Keratinocyte (primary cell): ENCODE data around the gene NREP. TPM values are rescaled to one million over a fixed set of nuclear protein-coding genes. Genes with fewer than 3 reads are reported as not detected.

Experiments
- DNase-seq: peaks from one replicate; pipeline ENCODE4 v3.0.0-alpha.2; 2011; ENCODE audit warnings: low read depth, missing footprints, low spot score
- FAIRE-seq: peaks from 2 replicates; lab custom pipeline; 2011; peaks lifted over from hg19 to GRCh38; lab: Jason Lieb, UNC
- H2AFZ ChIP-seq: 2 replicates; pipeline ENCODE4 v1.6.0; 2012; ENCODE audit warnings: low read length, control low read depth, inconsistent platforms; ENCODE audit not compliant: control insufficient read depth
- H3K27ac ChIP-seq: 2 replicates; pipeline ENCODE4 v1.5.1; 2011; ENCODE audit warnings: low read length; ENCODE audit not compliant: control insufficient read depth, insufficient read depth
- H3K27me3 ChIP-seq: 3 replicates; pipeline ENCODE4 v1.6.0; 2011; ENCODE audit warnings: low read length; ENCODE audit not compliant: control insufficient read depth, insufficient read depth; ENCODE audit errors: extremely low read depth
- H3K36me3 ChIP-seq, 2 experiments: 2 replicates in 1 of 2; 3 replicates in 1 of 2; pipeline ENCODE4 v1.5.1; 2011; ENCODE audit warnings: low read length in 2 of 2, mild to moderate bottlenecking in 1 of 2; ENCODE audit not compliant: control insufficient read depth in 2 of 2, insufficient read depth in 2 of 2; ENCODE audit errors: extremely low read depth in 1 of 2
- H3K4me1 ChIP-seq: 3 replicates; pipeline ENCODE4 v1.5.1; 2011; ENCODE audit warnings: low read length; ENCODE audit not compliant: control insufficient read depth, insufficient read depth; ENCODE audit errors: extremely low read depth
- H3K4me2 ChIP-seq: 3 replicates; pipeline ENCODE4 v1.6.0; 2011; ENCODE audit warnings: low read depth, low read length; ENCODE audit not compliant: control insufficient read depth, insufficient read depth; ENCODE audit errors: extremely low read depth
- H3K4me3 ChIP-seq, 3 experiments: fragments of 200-600 bp in 1 of 3; sonication (generic) in 1 of 3; 2 replicates in 2 of 3; 3 replicates in 1 of 3; pipeline ENCODE4 v1.5.1; 2011 to 2016; ENCODE audit warnings: low read length in 3 of 3, mild to moderate bottlenecking in 3 of 3, control low read depth in 2 of 3, inconsistent platforms in 1 of 3, low read depth in 1 of 3, mixed read lengths in 1 of 3, mixed run types in 1 of 3, moderate library complexity in 1 of 3; ENCODE audit not compliant: control insufficient read depth in 2 of 3, insufficient read depth in 2 of 3; ENCODE audit errors: extremely low read depth in 1 of 3
- H3K79me2 ChIP-seq: 2 replicates; pipeline ENCODE4 v1.6.0; 2012; ENCODE audit warnings: low read length; ENCODE audit not compliant: control insufficient read depth, insufficient read depth
- H3K9ac ChIP-seq: 3 replicates; pipeline ENCODE4 v1.6.0; 2011; ENCODE audit warnings: low read length; ENCODE audit not compliant: control insufficient read depth, insufficient read depth; ENCODE audit errors: extremely low read depth
- H3K9me1 ChIP-seq: 3 replicates; pipeline ENCODE4 v1.6.0; 2011; ENCODE audit warnings: low read length; ENCODE audit not compliant: control insufficient read depth, insufficient read depth; ENCODE audit errors: extremely low read depth
- H3K9me3 ChIP-seq: 2 replicates; pipeline ENCODE4 v1.5.1; 2012; ENCODE audit warnings: low read depth, low read length; ENCODE audit not compliant: control insufficient read depth
- H4K20me1 ChIP-seq: 3 replicates; pipeline ENCODE4 v1.6.0; 2011; ENCODE audit warnings: low read length; ENCODE audit not compliant: control insufficient read depth, insufficient read depth; ENCODE audit errors: extremely low read depth
- EZH2 ChIP-seq: IDR thresholded peaks from one replicate; pipeline ENCODE4 v1.6.1; 2012; ENCODE audit warnings: inconsistent platforms, mild to moderate bottlenecking, low read length, moderate library complexity
- dilution Hi-C: fragments of 300-500 bp; cut with MboI; formaldehyde crosslinking; loops from one replicate; pipeline ENCODE4 v1.7.0; 2020; ENCODE audit warnings: low sequenced_read_pairs; ENCODE audit not compliant: extremely low pct_ligation_motif_present
- polyA plus RNA-seq, 5 experiments: library from polyadenylated mRNA; depleted of rRNA in 3 of 5; stranded (reverse) in 3 of 5; stranded (forward) in 1 of 5; unstranded in 1 of 5; fragments of >200 nt; gene quantifications; 1 replicate in 1 of 5; 2 replicates in 3 of 5; 3 replicates in 1 of 5; pipeline versions ENCODE4 v1.2.1 to v1.2.3, GENCODE V29; 2011 to 2012; ENCODE audit warnings: missing spikeins in 2 of 5, low read depth in 1 of 5, low replicate concordance in 1 of 5
- TF ChIP-seq, protein P1 (sequence below), 3 experiments: IDR thresholded peaks in 1 of 3; conservative IDR thresholded peaks in 1 of 3; optimal IDR thresholded peaks in 1 of 3; 2 replicates in 2 of 3; 3 replicates in 1 of 3; pipeline versions ENCODE3 to v1.5.1; 2011; ENCODE audit warnings: low read length in 3 of 3, mild to moderate bottlenecking in 3 of 3, moderate library complexity in 2 of 3, control low read depth in 1 of 3, inconsistent platforms in 1 of 3; ENCODE audit not compliant: insufficient read depth in 2 of 3; ENCODE audit errors: extremely low read depth in 1 of 3

The NREP gene
- polyA plus RNA-seq, 1 donor (not counting 4 experiments of a cell fraction or from before 2014, with no cell fraction given): 9.1 TPM

- no peaks in the 10 kb centered on the region for H3K27me3 ChIP-seq
- dilution Hi-C loops: no loop called here
Observed at GRCh38 chr5:111722140-111722539, 34.9 kb downstream of the NREP start.

GRCh38 chr5:111720333-111720890, 36.6 kb downstream of the NREP start:
- dilution Hi-C loops: no loop called here
- H3K9me1 ChIP-seq: no peaks in the 10 kb centered on the region
- TF ChIP-seq, protein P1, sequence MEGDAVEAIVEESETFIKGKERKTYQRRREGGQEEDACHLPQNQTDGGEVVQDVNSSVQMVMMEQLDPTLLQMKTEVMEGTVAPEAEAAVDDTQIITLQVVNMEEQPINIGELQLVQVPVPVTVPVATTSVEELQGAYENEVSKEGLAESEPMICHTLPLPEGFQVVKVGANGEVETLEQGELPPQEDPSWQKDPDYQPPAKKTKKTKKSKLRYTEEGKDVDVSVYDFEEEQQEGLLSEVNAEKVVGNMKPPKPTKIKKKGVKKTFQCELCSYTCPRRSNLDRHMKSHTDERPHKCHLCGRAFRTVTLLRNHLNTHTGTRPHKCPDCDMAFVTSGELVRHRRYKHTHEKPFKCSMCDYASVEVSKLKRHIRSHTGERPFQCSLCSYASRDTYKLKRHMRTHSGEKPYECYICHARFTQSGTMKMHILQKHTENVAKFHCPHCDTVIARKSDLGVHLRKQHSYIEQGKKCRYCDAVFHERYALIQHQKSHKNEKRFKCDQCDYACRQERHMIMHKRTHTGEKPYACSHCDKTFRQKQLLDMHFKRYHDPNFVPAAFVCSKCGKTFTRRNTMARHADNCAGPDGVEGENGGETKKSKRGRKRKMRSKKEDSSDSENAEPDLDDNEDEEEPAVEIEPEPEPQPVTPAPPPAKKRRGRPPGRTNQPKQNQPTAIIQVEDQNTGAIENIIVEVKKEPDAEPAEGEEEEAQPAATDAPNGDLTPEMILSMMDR (optimal IDR thresholded peaks at IDR 0.05 in 1 of 3, IDR thresholded peaks at IDR 0.05 in 1 of 3, conservative IDR thresholded peaks at IDR 0.05 in 1 of 3; ENCODE audit: extremely low read depth in 1 of 3, insufficient read depth in 2 of 3, low read length in 3 of 3): no peak
- TF ChIP-seq EZH2: no peak
- no peak for DNase-seq
- no peak overlapping the region for H3K4me2 ChIP-seq
- no peak overlapping the region for H3K27ac ChIP-seq
- H3K9ac ChIP-seq: no peak overlapping the region
- no peaks in the 10 kb centered on the region for H3K27me3 ChIP-seq
- H3K79me2 ChIP-seq: no peaks in the 10 kb centered on the region
- H3K36me3 ChIP-seq: no peaks in the 10 kb centered on the region
- H2AFZ ChIP-seq: no peak overlapping the region
- no peaks in the 10 kb centered on the region for H3K4me1 ChIP-seq
- no peak for FAIRE-seq
- H3K9me3 ChIP-seq: no peaks in the 10 kb centered on the region
- no peak overlapping the region for H3K4me3 ChIP-seq
- H4K20me1 ChIP-seq: no peaks in the 10 kb centered on the region

More at GRCh38 chr5:111722140-111722539, 34.9 kb downstream of the NREP start:
- Histone ChIP-seq H3K4me2 (no peak overlapping the region), H2AFZ (no peak overlapping the region), H3K79me2 (no peaks in the 10 kb centered on the region), H3K4me1 (no peaks in the 10 kb centered on the region), H3K9me1 (no peaks in the 10 kb centered on the region), H3K36me3 (no peaks in the 10 kb centered on the region), H3K9ac (no peak overlapping the region), H4K20me1 (no peaks in the 10 kb centered on the region), H3K9me3 (no peaks in the 10 kb centered on the region), H3K4me3 (no peak overlapping the region), H3K27ac (no peak overlapping the region)
- FAIRE-seq (no peak), DNase-seq (no peak)
- TF ChIP-seq EZH2: no peak
- TF ChIP-seq, protein P1 (optimal IDR thresholded peaks at IDR 0.05 in 1 of 3, IDR thresholded peaks at IDR 0.05 in 1 of 3, conservative IDR thresholded peaks at IDR 0.05 in 1 of 3; ENCODE audit: extremely low read depth in 1 of 3, insufficient read depth in 2 of 3, low read length in 3 of 3): no peak
